Stimulated activated CD8-positive, alpha-beta memory T cell treated with anti-CD3 and anti-CD28 coated beads, Interleukin-12 subunit alpha, Interleukin-12 subunit beta, amount 100 ng/mL, for 1 hour (primary cell): ENCODE results near the gene NUPR1.
"Not testable (repeated sequence)": the region's sequence is repeated elsewhere in the genome, so short reads cannot be mapped to it uniquely, and the experiment has no call there.

ENCODE experiments used
- DNase-seq: peaks from one replicate; pipeline ENCODE4 v3.0.0-alpha.2; 2020; ENCODE audit warnings: low read depth

The NUPR1 gene

DNA sequence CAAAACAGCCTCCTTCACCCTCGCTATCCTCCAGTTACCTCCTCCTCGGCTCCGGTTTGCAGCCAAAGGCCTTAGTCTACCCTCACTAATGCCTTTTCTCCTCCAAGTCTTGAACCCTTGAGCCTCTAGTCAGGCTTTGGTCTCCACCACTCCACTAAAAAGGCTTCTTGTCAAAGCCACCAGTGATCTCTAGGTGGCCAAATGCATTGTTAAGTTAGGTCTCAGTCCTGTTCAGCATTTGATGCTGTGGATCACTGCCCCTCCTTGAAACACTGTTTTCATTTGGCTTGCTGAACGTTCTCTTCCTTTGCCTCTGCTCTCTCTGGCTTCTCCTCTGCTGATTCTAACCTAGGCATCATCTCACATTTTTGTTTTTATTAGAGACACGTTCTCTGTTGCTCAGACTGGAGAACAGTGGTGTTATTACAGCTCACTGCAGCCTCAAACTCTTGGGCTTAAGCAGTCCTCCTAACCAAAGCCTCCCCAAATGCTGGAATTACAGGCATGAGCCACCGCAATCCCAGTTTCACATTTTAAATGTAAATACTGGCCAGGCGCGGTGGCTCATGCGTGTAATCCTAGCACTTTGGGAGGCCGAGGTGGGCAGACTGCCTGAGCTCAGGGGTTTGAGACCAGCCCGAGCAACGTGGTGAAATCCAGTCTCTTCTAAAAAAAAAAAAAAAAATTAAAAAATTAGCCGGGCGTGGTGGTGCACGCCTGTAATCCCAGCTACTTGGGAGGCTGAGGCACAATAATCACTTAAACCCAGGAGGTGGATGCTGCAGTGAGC lies 16.1 kb upstream of the NUPR1 start:
- DNase-seq, result no peak

DNA sequence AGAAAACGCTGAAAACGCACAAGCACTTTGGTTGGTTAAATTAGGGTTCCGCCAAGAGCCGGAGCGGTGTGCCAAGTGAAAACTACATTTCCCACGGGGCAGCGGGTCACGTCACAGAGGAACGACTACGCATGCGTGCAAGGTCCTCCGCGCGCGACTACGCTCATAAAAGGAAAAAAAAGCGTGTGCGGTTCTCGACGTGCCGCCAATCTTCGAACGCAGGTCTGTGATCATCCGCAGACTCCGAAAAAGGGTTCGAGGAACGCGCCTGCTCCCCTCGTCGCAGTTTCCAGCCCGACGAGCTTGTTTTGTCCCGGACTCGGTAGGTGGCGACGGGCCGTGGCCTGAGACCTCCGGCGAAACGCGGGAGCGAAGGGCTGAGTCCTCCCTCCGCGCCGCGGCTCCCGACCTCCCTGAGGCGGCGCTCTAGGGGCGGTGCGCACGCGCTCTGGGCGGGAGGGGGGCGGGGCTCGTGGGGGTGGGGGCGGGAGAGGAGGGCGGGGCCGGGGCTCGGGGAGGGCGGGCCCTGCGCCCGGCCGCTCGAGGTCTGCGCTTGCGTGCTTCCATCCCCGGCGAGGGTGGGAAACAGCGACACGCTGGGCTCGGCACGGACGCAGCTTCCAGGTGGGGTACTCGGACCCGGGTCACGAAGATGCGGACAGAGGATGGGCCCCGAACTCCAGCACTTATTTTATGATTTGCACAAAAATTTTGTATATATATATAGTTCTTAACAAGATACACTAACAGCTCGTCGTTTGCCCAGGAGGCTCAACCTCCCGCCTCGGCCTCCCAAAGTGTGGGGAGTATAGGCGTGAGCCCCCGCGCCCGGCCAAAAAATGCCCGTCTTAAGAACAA lies 15.2 kb upstream of the NUPR1 start, which contains the start of gene SGF29:
Gene SGF29 (plus strand): TSS at position 145 of the 858 bp plus-strand sequence. CDS start 27,150 bp downstream, outside the sequence.
- peak; percentile 90 for DNase-seq

- DNase-seq, result no peak
Measured at GRCh38 chr16:28549301-28549899, 10.6 kb upstream of the NUPR1 start.

GRCh38 chr16:28548306-28548802 lies 9.6 kb upstream of the NUPR1 start:
- DNase-seq, result no peak

- no peak for DNase-seq
Measured at GRCh38 chr16:28546626-28547025, 7.9 kb upstream of the NUPR1 start.

- DNase-seq, result not testable (repeated sequence)
Measured at GRCh38 chr16:28545964-28546363, 7.2 kb upstream of the NUPR1 start.

DNA sequence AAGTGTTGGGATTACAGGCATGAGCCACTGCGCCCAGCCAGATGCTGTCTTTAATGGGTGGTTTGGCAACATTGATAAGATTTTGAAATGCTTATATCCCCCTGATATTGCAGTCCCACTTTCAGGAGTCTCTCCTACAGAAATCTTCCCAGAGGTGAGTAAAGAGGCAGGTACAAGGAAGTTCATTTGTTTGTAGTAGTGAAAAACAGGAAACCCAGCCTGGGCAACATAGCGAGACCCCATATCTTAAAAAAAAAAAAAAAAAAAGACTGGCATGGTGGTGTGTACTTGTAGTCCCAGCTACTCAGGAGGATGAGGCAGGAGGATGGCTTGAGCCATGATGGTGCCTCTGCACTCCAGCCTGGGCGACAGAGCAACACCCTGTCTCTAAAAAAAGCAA lies 6.2 kb upstream of the NUPR1 start:
- DNase-seq, result no peak

- DNase-seq, result no peak
Measured at GRCh38 chr16:28543072-28543471, 4.3 kb upstream of the NUPR1 start.

DNA sequence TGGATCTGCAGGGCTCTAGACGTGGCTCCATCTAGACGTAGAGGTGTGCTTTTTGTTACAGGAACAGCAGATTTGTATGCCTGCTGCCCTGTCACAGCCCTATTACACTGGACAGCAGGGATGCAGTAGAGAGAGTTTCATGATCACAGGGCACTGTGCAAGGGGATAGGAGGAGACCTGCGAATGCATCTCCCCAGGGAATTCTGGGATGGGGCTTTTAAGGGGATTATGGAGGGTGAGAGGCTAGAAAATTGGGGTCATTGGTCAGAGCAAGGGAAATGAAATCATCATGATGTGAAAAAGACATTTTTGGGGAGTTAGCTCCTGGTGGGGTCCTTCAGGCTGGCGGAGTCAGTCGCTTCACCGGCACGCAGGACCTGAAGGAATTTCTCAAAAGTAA lies 3.9 kb upstream of the NUPR1 start:
- DNase-seq, result no peak

- DNase-seq, result no peak
Measured at GRCh38 chr16:28540346-28540745, 1.6 kb upstream of the NUPR1 start.

- no peak for DNase-seq
Measured at GRCh38 chr16:28537964-28538732, 626 bp downstream of the NUPR1 start.

GRCh38 chr16:28537076-28537475 lies 1.7 kb downstream of the NUPR1 start:
- no peak for DNase-seq

GRCh38 chr16:28534542-28535373 lies 4.0 kb downstream of the NUPR1 start:
- DNase-seq, result no peak

GRCh38 chr16:28532940-28533647 lies 5.7 kb downstream of the NUPR1 start:
- no peak for DNase-seq

DNA sequence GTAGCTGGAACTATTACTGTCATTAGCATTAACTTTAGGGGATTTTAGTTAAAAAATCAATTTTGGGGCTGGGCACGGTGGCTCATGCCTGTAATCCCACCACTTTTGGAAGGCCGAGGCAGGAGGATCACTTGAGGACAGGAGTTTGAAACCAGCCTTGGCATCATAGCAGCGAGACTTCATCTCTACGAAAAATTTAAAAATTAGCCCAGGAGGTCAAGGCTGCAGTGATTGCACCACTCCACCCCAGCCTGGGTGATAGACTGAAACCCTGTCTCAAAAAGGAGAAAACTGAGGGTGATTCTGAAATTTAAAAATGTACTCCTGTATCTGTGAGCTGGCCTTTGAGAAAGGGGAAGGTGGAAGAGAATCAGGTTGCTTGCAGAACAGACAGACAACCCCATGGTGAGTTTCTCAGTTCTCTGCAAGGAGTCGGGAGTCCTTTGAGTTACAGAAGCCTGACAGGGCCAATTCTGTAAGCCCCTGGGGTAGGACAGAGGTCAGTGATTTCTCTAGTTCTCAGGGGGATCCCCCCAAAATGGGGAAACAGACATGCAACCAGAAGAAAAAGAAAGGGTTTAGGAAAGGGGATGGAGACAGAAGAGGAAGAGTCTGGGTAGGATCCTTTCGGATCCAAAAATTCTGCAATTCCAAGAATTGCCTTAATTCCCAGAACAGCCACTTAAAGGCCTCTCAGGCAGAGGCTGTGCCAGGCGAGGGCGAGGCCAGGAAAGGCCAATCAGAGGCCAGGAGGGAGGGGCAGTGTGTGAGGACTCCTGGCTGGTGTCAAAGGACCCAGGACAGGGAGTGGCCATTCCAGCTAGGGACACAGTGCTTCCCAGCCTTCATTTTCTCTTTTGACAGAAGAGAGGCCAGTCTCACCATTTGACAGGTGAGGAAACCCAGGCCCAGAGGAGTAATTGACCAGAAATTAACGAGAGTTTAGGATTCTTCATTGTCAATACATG lies 6.7 kb downstream of the NUPR1 start:
- no peak for DNase-seq

GRCh38 chr16:28529124-28529523 lies 9.7 kb downstream of the NUPR1 start:
- DNase-seq, result no peak

- DNase-seq, result no peak
Measured at GRCh38 chr16:28528463-28528867, 10.3 kb downstream of the NUPR1 start.

- DNase-seq, result no peak
Measured at GRCh38 chr16:28527985-28528384, 10.8 kb downstream of the NUPR1 start.
